HepG2 (cell line): ENCODE measurements around the gene ENSA. TPM values are rescaled to one million over a fixed set of nuclear protein-coding genes. Genes with fewer than 3 reads are reported as not detected.

ENCODE experiments used
- ATAC-seq: fragments of 200-7000 bp; cut with Tn5 transposase; 3 replicates; pipeline ENCODE4 v1.9.1; 2020; ENCODE audit warnings: mild to moderate bottlenecking, moderate library complexity
- BruUV-seq: library from RNA; stranded (reverse); fragments of 400-500 nt; replicated peaks from 2 replicates; lab custom pipeline; 2021; lab: Mats Ljungman, UMichigan
- CTCF ChIA-PET: fragments of 300-600 bp; formaldehyde crosslinking; extraction: SDS; loops from one replicate; lab custom pipeline; 2021; ENCODE audit warnings: low total read pairs, inconsistent platforms, low intra/inter-chr PET ratio; lab: Yijun Ruan, JAX
- POLR2A ChIA-PET: fragments of 350-600 bp; sonication (Branson Sonifier 250); formaldehyde crosslinking; loops from one replicate; lab custom pipeline; 2020; ENCODE audit warnings: antibody characterized with exemption, inconsistent platforms; lab: Yijun Ruan, JAX
- DNase-seq: peaks from one replicate; pipeline ENCODE4 v3.0.0-alpha.2; 2015; ENCODE audit warnings: low spot score
- FAIRE-seq: peaks from 3 replicates; lab custom pipeline; 2011; peaks lifted over from hg19 to GRCh38; lab: Jason Lieb, UNC
- H2AFZ ChIP-seq: one replicate; pipeline ENCODE4 v1.6.1; 2011; ENCODE audit warnings: low read length, inconsistent platforms
- H3K27ac ChIP-seq: fragments of 300-600 bp; 3 replicates; pipeline ENCODE4 v1.8.0; 2011; ENCODE audit warnings: mixed run types, mild to moderate bottlenecking, mixed read lengths, low read length, inconsistent platforms; ENCODE audit not compliant: insufficient read depth; ENCODE audit errors: extremely low read length
- H3K27me3 ChIP-seq, 2 experiments: fragments of 200-600 bp in 1 of 2; 2 replicates in 1 of 2; 3 replicates in 1 of 2; pipeline versions ENCODE4 v1.6.0 to v1.8.0; 2011; ENCODE audit warnings: low read length in 2 of 2, mild to moderate bottlenecking in 2 of 2, moderate library complexity in 2 of 2, inconsistent platforms in 1 of 2; ENCODE audit not compliant: insufficient read depth in 2 of 2, control insufficient read depth in 1 of 2
- H3K36me3 ChIP-seq, 2 experiments: fragments of 200-600 bp in 1 of 2; replicated peaks in 1 of 2; 2 replicates in 1 of 2; 3 replicates in 1 of 2; pipeline versions ENCODE4 v1.5.1 to v1.8.0; 2011; ENCODE audit warnings: low read length in 2 of 2, inconsistent platforms in 1 of 2; ENCODE audit not compliant: insufficient read depth in 2 of 2, control insufficient read depth in 1 of 2
- H3K4me1 ChIP-seq: 2 replicates; pipeline ENCODE4 v1.5.1; 2012; ENCODE audit warnings: low read length, inconsistent platforms; ENCODE audit not compliant: insufficient read depth
- H3K4me2 ChIP-seq: 2 replicates; pipeline ENCODE4 v1.6.0; 2011; ENCODE audit warnings: low read depth, low read length, inconsistent platforms
- H3K4me3 ChIP-seq, 3 experiments: fragments of 200-600 bp in 1 of 3; sonication (generic), shearing (Covaris generic) in 1 of 3; replicated peaks in 1 of 3; 2 replicates each; pipeline ENCODE4 v1.5.1; 2011 to 2016; ENCODE audit warnings: low read length in 3 of 3, inconsistent platforms in 2 of 3, low read depth in 2 of 3, mild to moderate bottlenecking in 2 of 3, control low read depth in 1 of 3, mixed read lengths in 1 of 3; ENCODE audit not compliant: insufficient read depth in 1 of 3
- H3K79me2 ChIP-seq: one replicate; pipeline ENCODE4 v1.6.1; 2011; ENCODE audit warnings: low read length, inconsistent platforms; ENCODE audit not compliant: insufficient read depth
- H3K9ac ChIP-seq: 2 replicates; pipeline ENCODE4 v1.6.0; 2011; ENCODE audit warnings: mild to moderate bottlenecking, low read depth, low read length, inconsistent platforms; ENCODE audit not compliant: insufficient read depth
- H3K9me3 ChIP-seq: 2 replicates; pipeline ENCODE4 v1.5.1; 2012; ENCODE audit warnings: mild to moderate bottlenecking, low read length
- H4K20me1 ChIP-seq: 2 replicates; pipeline ENCODE4 v1.6.0; 2011; ENCODE audit warnings: inconsistent platforms, mild to moderate bottlenecking, low read length, moderate library complexity; ENCODE audit not compliant: insufficient read depth
- BRD4 ChIP-seq: sonication (generic); formaldehyde crosslinking; IDR thresholded peaks from 2 replicates; pipeline ENCODE4 v1.4.0; 2020; ENCODE audit warnings: missing genetic modification reagents
- CERS6 ChIP-seq: sonication (generic); formaldehyde crosslinking; IDR thresholded peaks from 2 replicates; pipeline ENCODE4 v1.5.0; 2020; ENCODE audit warnings: missing genetic modification reagents
- DRAP1 ChIP-seq: IDR thresholded peaks from 2 replicates; pipeline ENCODE4 v1.6.1; 2016; ENCODE audit warnings: missing genetic modification reagents, missing compliant biosample characterization
- HNF4G ChIP-seq, 2 experiments: sonication (generic) in 1 of 2; formaldehyde crosslinking in 1 of 2; IDR thresholded peaks; 2 replicates each; pipeline versions ENCODE4 v1.4.0 to v1.6.1; 2011 to 2020; ENCODE audit warnings: borderline replicate concordance in 2 of 2, low read depth in 2 of 2, mild to moderate bottlenecking in 2 of 2, low read length in 1 of 2, missing genetic modification reagents in 1 of 2, moderate library complexity in 1 of 2
- MYNN ChIP-seq: sonication (generic); formaldehyde crosslinking; IDR thresholded peaks from 2 replicates; pipeline ENCODE4 v1.4.0; 2020; ENCODE audit warnings: mild to moderate bottlenecking, low read depth, missing genetic modification reagents
- PRDM4 ChIP-seq: sonication (generic); formaldehyde crosslinking; IDR thresholded peaks from 2 replicates; pipeline ENCODE4 v1.9.0; 2021; ENCODE audit warnings: missing genetic modification reagents, borderline replicate concordance
- RAD51 ChIP-seq: fragments of 450-650 bp; IDR thresholded peaks from 2 replicates; pipeline ENCODE4 v1.6.1; 2016; ENCODE audit warnings: borderline replicate concordance
- RFXANK ChIP-seq: IDR thresholded peaks from 2 replicates; pipeline ENCODE4 v1.6.1; 2016
- ZBTB39 ChIP-seq: sonication (generic); formaldehyde crosslinking; IDR thresholded peaks from 2 replicates; pipeline ENCODE4 v1.5.0; 2020; ENCODE audit warnings: missing genetic modification reagents
- ZNF878 ChIP-seq: sonication (generic); formaldehyde crosslinking; IDR thresholded peaks from 2 replicates; pipeline ENCODE4 v1.8.1; 2023; ENCODE audit warnings: mild to moderate bottlenecking, missing genetic modification reagents, moderate library complexity
- WGBS: methylation state at CpG from one replicate; pipeline ENCODE4 v1.1.6; 2017; ENCODE audit warnings: low lambda C conversion rate; 5-methylcytosine and 5-hydroxymethylcytosine counted together
- in situ Hi-C: cut with HindIII; loops from 2 replicates; pipeline ENCODE4 v1.10.0; 2017; ENCODE audit warnings: low pct_unique_long_range_greater_than_20kb; ENCODE audit not compliant: extremely low pct_ligation_motif_present
- intact Hi-C: fragments of 100-400 bp; cut with micrococcal nuclease; formaldehyde crosslinking; loops from one replicate; pipeline ENCODE4 v1.10.0; 2022; ENCODE audit not compliant: unreplicated experiment
- polyA plus RNA-seq, 8 experiments: library from polyadenylated mRNA; depleted of rRNA in 3 of 8; stranded (reverse) in 7 of 8; unstranded in 1 of 8; fragments of >200 nt; fragmentation: Illumina TruSeq in 4 of 8; extraction: Trizol in 4 of 8; gene quantifications; 2 replicates each; pipeline versions ENCODE4 v1.2.1 to v1.2.3, GENCODE V29; 2011 to 2016; ENCODE audit warnings: low read depth in 4 of 8, missing spikeins in 1 of 8, mixed read lengths in 1 of 8; ENCODE audit not compliant: insufficient read depth in 1 of 8
- total RNA-seq, 5 experiments: library from RNA; depleted of rRNA; stranded (reverse); fragments of >200 nt; fragmentation: Illumina TruSeq; extraction: Trizol; gene quantifications; 2 replicates each; pipeline ENCODE4 v1.2.3, GENCODE V29; 2016; ENCODE audit warnings: low read depth in 1 of 5

ENSA gene
- total and polyA plus RNA-seq, 2 of the 13 experiments (the other 11 are each of a cell fraction or from before 2014, with no cell fraction given) = 54.5 to 111 TPM

- Histone ChIP-seq H3K9me3 (no peaks in the 10 kb centered on the region), H2AFZ (no peak overlapping the region), H3K79me2 (no peaks in the 10 kb centered on the region), H3K4me1 (peaks cover 10% of the 10 kb centered on the region), H3K36me3 (peaks cover 2 to 21% of the 10 kb centered on the region in 2 experiments; a peak in 3 of 5 replicates), H3K27me3 (no peaks in the 10 kb centered on the region), H3K4me2 (no peak overlapping the region), H3K4me3 (no peak overlapping the region), H3K9ac (no peak overlapping the region), H3K27ac (no peak overlapping the region), H4K20me1 (no peaks in the 10 kb centered on the region)
- TF ChIP-seq CERS6 (CRISPR knock-in tag) (no peak), HNF4G (IDR thresholded peaks at IDR 0.05; ENCODE audit: borderline replicate concordance, low read depth, low read length) (no peak), HNF4G (CRISPR knock-in tag; IDR thresholded peaks at IDR 0.05; ENCODE audit: borderline replicate concordance, low read depth) (no peak), BRD4 (no peak), DRAP1 (CRISPR knock-in tag) (no peak)
- no TSS peak for BruUV-seq
- in situ Hi-C loops = no loop called here
- intact Hi-C loops = no loop called here
- FAIRE-seq (no peak), DNase-seq (no peak), ATAC-seq (no peak)
- WGBS = 95% methylated on average over 9 of the region's 9 CpGs
- ChIA-PET POLR2A (no interaction called here), CTCF (no interaction called here)
Observed at GRCh38 chr1:150662811-150663210, 33.4 kb upstream of the ENSA start.

- Histone ChIP-seq H3K4me3 (no peak overlapping the region), H4K20me1 (no peaks in the 10 kb centered on the region), H3K36me3 (peaks cover 2 to 21% of the 10 kb centered on the region in 2 experiments; a peak in 3 of 5 replicates), H3K27me3 (no peaks in the 10 kb centered on the region), H3K27ac (no peak overlapping the region), H3K9me3 (no peaks in the 10 kb centered on the region), H3K4me1 (no peaks in the 10 kb centered on the region), H3K9ac (no peak overlapping the region), H2AFZ (no peak overlapping the region), H3K79me2 (no peaks in the 10 kb centered on the region), H3K4me2 (no peak overlapping the region)
- intact Hi-C loops (no loop called here), in situ Hi-C loops (no loop called here)
- WGBS = 91% methylated on average over 5 of the region's 5 CpGs
- no TSS peak for BruUV-seq
- FAIRE-seq = no peak
- no peak for DNase-seq
- ChIA-PET POLR2A (no interaction called here), CTCF (no interaction called here)
- ATAC-seq = no peak
- TF ChIP-seq RFXANK (CRISPR knock-in tag) (no peak), ZBTB39 (CRISPR knock-in tag) (no peak), ZNF878 (CRISPR knock-in tag) (no peak), MYNN (CRISPR knock-in tag) (no peak), PRDM4 (CRISPR knock-in tag) (no peak), RAD51 (no peak)
Observed at GRCh38 chr1:150661156-150661555, 31.7 kb upstream of the ENSA start.
